ENCODE measurements around the gene HYAL2. TPM values are rescaled to one million over a fixed set of nuclear protein-coding genes. Genes with fewer than 3 reads are reported as not detected.

Gene HYAL2
- total and polyA plus RNA-seq, 9 of the 15 experiments (the other 6 are each of a cell fraction or from before 2014, with no cell fraction given), result 0.36 to 22.7 (median 11.4) TPM; not detected in 1

DNA sequence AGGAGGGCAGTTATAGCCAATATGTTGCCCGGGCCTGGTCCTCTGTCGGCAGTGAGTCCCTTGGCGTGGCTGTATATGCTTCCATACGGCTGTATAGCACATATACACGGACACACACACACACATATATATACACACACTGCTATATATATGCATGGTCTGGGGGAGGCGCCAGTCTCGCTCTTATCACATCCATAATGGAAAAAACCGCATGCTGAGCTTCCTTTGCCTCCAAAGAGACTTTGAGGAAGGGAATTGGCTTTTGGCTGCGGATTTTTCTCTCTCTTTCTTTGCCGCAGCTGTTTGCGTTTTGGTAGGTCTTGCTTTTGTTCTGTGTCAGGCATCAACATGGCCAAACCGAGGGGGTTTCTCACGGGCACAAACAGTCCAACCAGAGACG is 48.0 kb upstream of the HYAL2 start:
- no peaks in the 10 kb centered on the region for H3K9me1 ChIP-seq (ENCODE audit: control insufficient read depth, insufficient read depth, low read length)
- FAIRE-seq (peak; percentile 71), DNase-seq (ENCODE audit: extremely low read depth in 1 of 4, low spot score in 3 of 4) (peak in 2 of 4 experiments; percentile 49 to 73), ATAC-seq (peak; percentile 84)
- in situ Hi-C loops (cut with MboI) (no loop called here), intact Hi-C loops (cut with micrococcal nuclease) (loop anchor here (5.0 kb wide), 1 partner anchor 172 kb away; no protein-coding TSS in a partner anchor)
- H3K9me3 ChIP-seq (replicated peaks; ENCODE audit: control insufficient read depth, insufficient read depth, low read depth, low read length), result no peaks in the 10 kb centered on the region
- no TSS peak for BruUV-seq (replicated peaks)
- CTCF ChIA-PET (ENCODE audit: low intra/inter-chr PET ratio), result interaction anchor here (0.6 to 1.3 kb wide), 4 partner anchors 65 to 1002 kb away, joined by 3 to 10 read pairs (median 3); no protein-coding TSS in a partner anchor
- peak overlapping the region; percentile 72; the same call in 1 of the 2 replicates for H2AFZ ChIP-seq (ENCODE audit: low read depth, low read length)
- H3K27ac ChIP-seq (ENCODE audit: extremely low read depth, low read depth, low read length), result no peak overlapping the region
- H3K4me1 ChIP-seq (replicated peaks in 1 of 2; ENCODE audit: control insufficient read depth in 2 of 2, insufficient read depth in 2 of 2, low read length in 2 of 2), result peaks cover 13 to 44% of the 10 kb centered on the region in 2 experiments; a peak in 4 of 5 replicates
- peak overlapping the region; percentile 50 for H3K4me2 ChIP-seq (ENCODE audit: insufficient read depth, low read length)
- H3K4me3 ChIP-seq, result no peak overlapping the region
- 3% methylated on average over 11 of the region's 14 CpGs for WGBS (ENCODE audit: insufficient coverage, low coverage, missing lambda C conversion rate)
- no peaks in the 10 kb centered on the region for H3K79me2 ChIP-seq (ENCODE audit: control insufficient read depth, insufficient read depth, low read length)
- no peaks in the 10 kb centered on the region for H3K36me3 ChIP-seq (ENCODE audit: control insufficient read depth, insufficient read depth, low read length)
- no peaks in the 10 kb centered on the region for H3K27me3 ChIP-seq (ENCODE audit: control insufficient read depth in 2 of 2, insufficient read depth in 2 of 2, low read length in 2 of 2)
- no peaks in the 10 kb centered on the region for H4K20me1 ChIP-seq (replicated peaks; ENCODE audit: control insufficient read depth, insufficient read depth, low read length)
- POLR2A ChIA-PET, result interaction anchor here (0.7 to 1.6 kb wide), 9 partner anchors 9 to 77 kb away, joined by 3 to 10 read pairs (median 3); partner anchors contain the start of genes CYB561D2 and NPRL2
- peak overlapping the region in 1 of 2 experiments; percentile 79; a peak in 1 of 4 replicates for H3K9ac ChIP-seq (ENCODE audit: insufficient read depth in 1 of 2, low read depth in 2 of 2, low read length in 2 of 2)
- no peak for TF ChIP-seq TRIM28 (IDR thresholded peaks at IDR 0.05)
- no peak for TF ChIP-seq NFIX (CRISPR knock-in tag; IDR thresholded peaks at IDR 0.05; ENCODE audit: low read depth)
- TF ChIP-seq, protein P1, sequence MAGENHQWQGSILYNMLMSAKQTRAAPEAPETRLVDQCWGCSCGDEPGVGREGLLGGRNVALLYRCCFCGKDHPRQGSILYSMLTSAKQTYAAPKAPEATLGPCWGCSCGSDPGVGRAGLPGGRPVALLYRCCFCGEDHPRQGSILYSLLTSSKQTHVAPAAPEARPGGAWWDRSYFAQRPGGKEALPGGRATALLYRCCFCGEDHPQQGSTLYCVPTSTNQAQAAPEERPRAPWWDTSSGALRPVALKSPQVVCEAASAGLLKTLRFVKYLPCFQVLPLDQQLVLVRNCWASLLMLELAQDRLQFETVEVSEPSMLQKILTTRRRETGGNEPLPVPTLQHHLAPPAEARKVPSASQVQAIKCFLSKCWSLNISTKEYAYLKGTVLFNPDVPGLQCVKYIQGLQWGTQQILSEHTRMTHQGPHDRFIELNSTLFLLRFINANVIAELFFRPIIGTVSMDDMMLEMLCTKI (IDR thresholded peaks at IDR 0.05; ENCODE audit: partially characterized antibody), result no peak
- no peak for TF ChIP-seq FIP1L1 (IDR thresholded peaks at IDR 0.05; ENCODE audit: low read depth, low read length, poor library complexity, severe bottlenecking)
- TF ChIP-seq U2AF2 (optimal IDR thresholded peaks at IDR 0.05; ENCODE audit: low read depth, low read length), result no peak
- TF ChIP-seq, protein P2, sequence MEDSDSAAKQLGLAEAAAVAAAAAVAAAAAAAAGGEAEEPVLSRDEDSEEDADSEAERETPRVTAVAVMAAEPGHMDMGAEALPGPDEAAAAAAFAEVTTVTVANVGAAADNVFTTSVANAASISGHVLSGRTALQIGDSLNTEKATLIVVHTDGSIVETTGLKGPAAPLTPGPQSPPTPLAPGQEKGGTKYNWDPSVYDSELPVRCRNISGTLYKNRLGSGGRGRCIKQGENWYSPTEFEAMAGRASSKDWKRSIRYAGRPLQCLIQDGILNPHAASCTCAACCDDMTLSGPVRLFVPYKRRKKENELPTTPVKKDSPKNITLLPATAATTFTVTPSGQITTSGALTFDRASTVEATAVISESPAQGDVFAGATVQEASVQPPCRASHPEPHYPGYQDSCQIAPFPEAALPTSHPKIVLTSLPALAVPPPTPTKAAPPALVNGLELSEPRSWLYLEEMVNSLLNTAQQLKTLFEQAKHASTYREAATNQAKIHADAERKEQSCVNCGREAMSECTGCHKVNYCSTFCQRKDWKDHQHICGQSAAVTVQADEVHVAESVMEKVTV (CRISPR knock-in tag; IDR thresholded peaks at IDR 0.05), result peak; percentile 59
- TF ChIP-seq ZNF384 (IDR thresholded peaks at IDR 0.05; ENCODE audit: low read depth, low read length), result peak; percentile 24; the same call in 1 of the 2 replicates
- peak; percentile 70 to 74 for TF ChIP-seq RAD21 (CRISPR knock-in tag; conservative IDR thresholded peaks at IDR 0.05 in 1 of 2, IDR thresholded peaks at IDR 0.05 in 1 of 2)
- TF ChIP-seq BACH1 (tag; IDR thresholded peaks at IDR 0.05), result no peak
- TF ChIP-seq XRCC3 (IDR thresholded peaks at IDR 0.05), result no peak
- TF ChIP-seq, protein P3, sequence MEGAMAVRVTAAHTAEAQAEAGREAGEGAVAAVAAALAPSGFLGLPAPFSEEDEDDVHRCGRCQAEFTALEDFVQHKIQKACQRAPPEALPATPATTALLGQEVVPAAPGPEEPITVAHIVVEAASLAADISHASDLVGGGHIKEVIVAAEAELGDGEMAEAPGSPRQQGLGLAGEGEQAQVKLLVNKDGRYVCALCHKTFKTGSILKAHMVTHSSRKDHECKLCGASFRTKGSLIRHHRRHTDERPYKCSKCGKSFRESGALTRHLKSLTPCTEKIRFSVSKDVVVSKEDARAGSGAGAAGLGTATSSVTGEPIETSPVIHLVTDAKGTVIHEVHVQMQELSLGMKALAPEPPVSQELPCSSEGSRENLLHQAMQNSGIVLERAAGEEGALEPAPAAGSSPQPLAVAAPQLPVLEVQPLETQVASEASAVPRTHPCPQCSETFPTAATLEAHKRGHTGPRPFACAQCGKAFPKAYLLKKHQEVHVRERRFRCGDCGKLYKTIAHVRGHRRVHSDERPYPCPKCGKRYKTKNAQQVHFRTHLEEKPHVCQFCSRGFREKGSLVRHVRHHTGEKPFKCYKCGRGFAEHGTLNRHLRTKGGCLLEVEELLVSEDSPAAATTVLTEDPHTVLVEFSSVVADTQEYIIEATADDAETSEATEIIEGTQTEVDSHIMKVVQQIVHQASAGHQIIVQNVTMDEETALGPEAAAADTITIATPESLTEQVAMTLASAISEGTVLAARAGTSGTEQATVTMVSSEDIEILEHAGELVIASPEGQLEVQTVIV (CRISPR knock-in tag; IDR thresholded peaks at IDR 0.05; ENCODE audit: borderline replicate concordance), result no peak
- TF ChIP-seq, protein P4, sequence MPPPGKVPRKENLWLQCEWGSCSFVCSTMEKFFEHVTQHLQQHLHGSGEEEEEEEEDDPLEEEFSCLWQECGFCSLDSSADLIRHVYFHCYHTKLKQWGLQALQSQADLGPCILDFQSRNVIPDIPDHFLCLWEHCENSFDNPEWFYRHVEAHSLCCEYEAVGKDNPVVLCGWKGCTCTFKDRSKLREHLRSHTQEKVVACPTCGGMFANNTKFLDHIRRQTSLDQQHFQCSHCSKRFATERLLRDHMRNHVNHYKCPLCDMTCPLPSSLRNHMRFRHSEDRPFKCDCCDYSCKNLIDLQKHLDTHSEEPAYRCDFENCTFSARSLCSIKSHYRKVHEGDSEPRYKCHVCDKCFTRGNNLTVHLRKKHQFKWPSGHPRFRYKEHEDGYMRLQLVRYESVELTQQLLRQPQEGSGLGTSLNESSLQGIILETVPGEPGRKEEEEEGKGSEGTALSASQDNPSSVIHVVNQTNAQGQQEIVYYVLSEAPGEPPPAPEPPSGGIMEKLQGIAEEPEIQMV (tag; conservative IDR thresholded peaks at IDR 0.05; ENCODE audit: low read depth), result no peak
- peak; percentile 82 for TF ChIP-seq L3MBTL2 (IDR thresholded peaks at IDR 0.05)
- no peak for TF ChIP-seq FOXJ2 (tag; IDR thresholded peaks at IDR 0.05)
